Activated T-cell treated with anti-CD3 and anti-CD28 coated beads for 1 hour (primary cell): ENCODE data around the gene RSRC1.
"Not testable (repeated sequence)": the region's sequence is repeated elsewhere in the genome, so short reads cannot be mapped to it uniquely, and the experiment has no call there.

Experiments used
- DNase-seq: peaks from one replicate; pipeline ENCODE4 v3.0.0-alpha.2; 2020; ENCODE audit warnings: low read depth

The RSRC1 gene

GRCh38 chr3:158465074-158465473, 355.2 kb downstream of the RSRC1 start:
- no peak for DNase-seq

- no peak for DNase-seq
Measured at GRCh38 chr3:158470944-158471638, 361.2 kb downstream of the RSRC1 start.

- no peak for DNase-seq
Measured at GRCh38 chr3:158471639-158472294, 361.9 kb downstream of the RSRC1 start.

GRCh38 chr3:158479051-158479450, 369.2 kb downstream of the RSRC1 start:
- DNase-seq = no peak

GRCh38 chr3:158483701-158484235, 373.9 kb downstream of the RSRC1 start:
- no peak for DNase-seq

- DNase-seq = no peak
Measured at GRCh38 chr3:158486200-158486599, 376.3 kb downstream of the RSRC1 start.

- DNase-seq = no peak
Measured at GRCh38 chr3:158488670-158489069, 378.8 kb downstream of the RSRC1 start.

- DNase-seq = no peak
Measured at GRCh38 chr3:158489181-158489580, 379.3 kb downstream of the RSRC1 start.

- DNase-seq = no peak
Measured at GRCh38 chr3:158491968-158492367, 382.1 kb downstream of the RSRC1 start.

- DNase-seq = no peak
Measured at GRCh38 chr3:158492685-158493084, 382.8 kb downstream of the RSRC1 start.

GRCh38 chr3:158493931-158494330, 384.0 kb downstream of the RSRC1 start:
- no peak for DNase-seq

- DNase-seq = no peak
Measured at GRCh38 chr3:158494673-158495072, 384.8 kb downstream of the RSRC1 start.

- DNase-seq = not testable (repeated sequence)
Measured at GRCh38 chr3:158495398-158495902, 385.6 kb downstream of the RSRC1 start.

GRCh38 chr3:158505117-158505516, 395.2 kb downstream of the RSRC1 start:
- DNase-seq = no peak

GRCh38 chr3:158506456-158506855, 396.6 kb downstream of the RSRC1 start:
- DNase-seq = no peak

GRCh38 chr3:158508481-158508880, 398.6 kb downstream of the RSRC1 start:
- DNase-seq = no peak

GRCh38 chr3:158509891-158510290, 400.0 kb downstream of the RSRC1 start:
- no peak for DNase-seq

- DNase-seq = not testable (repeated sequence)
Measured at GRCh38 chr3:158516729-158517128, 406.8 kb downstream of the RSRC1 start.

- no peak for DNase-seq
Measured at GRCh38 chr3:158519776-158520175, 409.9 kb downstream of the RSRC1 start.

- DNase-seq = no peak
Measured at GRCh38 chr3:158520433-158520832, 410.5 kb downstream of the RSRC1 start.

- DNase-seq = no peak
Measured at GRCh38 chr3:158522221-158523136, 412.6 kb downstream of the RSRC1 start.

GRCh38 chr3:158528076-158528674, 418.3 kb downstream of the RSRC1 start:
- no peak for DNase-seq
